C1 segment of cervical spinal cord (tissue), 14 donors: Measurements from ENCODE around the gene TOP3A.
"Not testable (repeated sequence)": the region's sequence is repeated elsewhere in the genome, so short reads cannot be mapped to it uniquely, and the experiment has no call there.

Experiments
- DNase-seq, 14 donors: peaks; one replicate each; lab custom pipeline; 2025; lab: John Stamatoyannopoulos, UW

Gene TOP3A

DNA sequence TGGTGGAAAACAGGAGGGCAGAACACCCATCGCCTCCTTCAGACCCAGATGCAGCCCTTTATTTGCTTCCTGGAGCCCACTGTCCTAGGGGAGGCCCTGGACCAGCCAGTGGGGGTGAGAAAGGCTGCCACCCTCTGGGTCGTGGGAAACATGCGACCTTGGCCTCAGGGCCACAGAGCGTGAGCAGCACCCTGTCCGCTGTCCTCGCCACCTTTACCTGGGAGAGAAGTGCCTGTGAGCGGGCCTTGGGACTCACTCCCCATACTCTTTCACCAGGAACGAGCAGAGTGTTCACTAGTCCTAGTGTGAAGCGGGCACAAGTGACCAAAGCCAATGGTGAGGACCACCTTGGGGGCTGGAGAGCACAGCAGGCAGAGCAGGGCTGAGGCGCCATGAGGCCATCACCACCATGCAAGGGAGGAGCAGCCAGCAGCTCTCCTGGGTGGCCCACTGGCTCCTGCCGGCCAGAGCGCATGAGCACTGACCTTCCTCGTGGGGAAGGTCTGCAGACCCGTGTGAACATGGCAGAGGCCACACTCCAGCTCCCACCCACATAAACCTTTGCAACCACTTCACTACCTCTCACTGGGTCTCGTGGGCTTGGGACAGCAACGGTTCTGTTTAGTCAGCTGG, 8.8 kb upstream of the TOP3A start:
- DNase-seq: no peak

- no peak for DNase-seq
Observed at GRCh38 chr17:18323007-18323406, 8.2 kb upstream of the TOP3A start.

GRCh38 chr17:18322522-18322921, 7.7 kb upstream of the TOP3A start:
- DNase-seq: no peak

DNA sequence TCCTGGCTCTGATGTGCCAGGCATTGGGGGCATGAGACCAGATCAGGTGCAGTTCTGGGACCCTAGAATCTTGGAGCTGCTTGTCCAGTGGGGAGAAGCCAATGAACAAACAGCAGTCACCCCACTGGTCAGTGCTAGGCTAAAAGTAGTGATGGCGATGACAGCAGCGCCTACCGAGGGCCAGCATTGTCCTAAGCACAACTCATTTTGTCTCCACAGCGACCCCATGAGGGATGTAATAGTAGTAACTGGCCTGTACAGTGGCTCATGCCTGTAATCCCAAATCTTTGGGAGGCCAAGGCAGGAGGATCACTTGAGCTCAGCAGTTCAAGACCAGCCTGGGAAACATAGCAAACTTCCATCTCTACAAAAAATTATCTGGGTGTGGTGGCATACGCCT, 6.5 kb upstream of the TOP3A start:
- no peak for DNase-seq

DNA sequence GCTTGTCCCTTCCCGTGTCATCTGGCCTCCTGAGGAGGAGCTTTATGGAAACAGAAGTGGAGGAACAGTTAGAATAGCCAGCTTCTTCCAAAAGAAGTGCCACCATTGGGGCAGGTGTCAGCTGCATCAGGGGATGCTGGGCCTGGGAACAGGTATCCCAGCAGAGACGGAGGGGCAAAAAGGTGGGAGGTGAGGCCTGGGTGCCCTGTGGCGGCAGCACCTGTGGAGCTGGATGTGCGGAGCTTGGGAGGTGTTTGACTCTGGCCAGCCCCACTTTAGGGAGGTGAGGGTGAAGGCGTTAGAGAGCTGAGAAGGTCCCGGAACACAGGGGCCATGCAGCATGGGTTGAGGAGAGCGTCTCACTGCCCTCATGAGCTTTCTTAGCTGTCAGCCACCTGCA, 5.5 kb upstream of the TOP3A start:
- no peak for DNase-seq

DNA sequence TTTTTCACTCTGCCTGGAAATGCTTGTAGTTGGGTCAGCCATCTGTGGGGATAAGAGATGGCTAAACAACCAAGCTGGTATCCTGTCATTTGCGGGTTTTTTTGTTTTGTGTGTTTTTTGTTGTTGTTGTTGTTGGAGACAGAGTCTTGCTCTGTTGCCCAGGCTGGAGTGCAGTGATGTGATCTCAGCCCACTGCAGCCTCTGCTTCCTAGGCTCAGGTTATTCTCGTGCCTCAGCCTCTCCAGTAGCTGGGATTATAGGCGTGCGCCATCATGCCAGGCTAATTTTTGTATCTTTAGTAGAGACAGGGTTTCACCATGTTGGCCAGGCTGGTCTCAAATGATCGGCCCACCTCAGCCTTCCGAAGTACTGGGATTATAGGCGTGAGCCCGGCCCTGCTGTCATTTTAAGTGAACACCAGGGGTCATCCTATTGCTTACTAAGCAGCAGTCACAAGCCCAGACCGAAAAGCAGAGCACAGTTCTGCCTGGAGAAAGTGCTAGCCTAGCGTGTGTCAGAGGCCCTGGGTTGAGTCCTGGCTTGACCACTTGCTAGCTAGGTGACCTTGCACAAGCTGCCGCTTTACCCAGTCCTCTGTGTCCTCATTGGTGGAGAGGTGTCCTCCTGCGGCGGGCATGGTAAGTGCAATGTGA, 4.9 kb upstream of the TOP3A start:
- DNase-seq: peak in 1 of 14 donors; percentile 40

- DNase-seq: no peak
Observed at GRCh38 chr17:18318771-18319450, 4.1 kb upstream of the TOP3A start.

- DNase-seq: no peak
Observed at GRCh38 chr17:18318117-18318516, 3.3 kb upstream of the TOP3A start.

GRCh38 chr17:18315961-18316360, 1.2 kb upstream of the TOP3A start:
- no peak for DNase-seq

DNA sequence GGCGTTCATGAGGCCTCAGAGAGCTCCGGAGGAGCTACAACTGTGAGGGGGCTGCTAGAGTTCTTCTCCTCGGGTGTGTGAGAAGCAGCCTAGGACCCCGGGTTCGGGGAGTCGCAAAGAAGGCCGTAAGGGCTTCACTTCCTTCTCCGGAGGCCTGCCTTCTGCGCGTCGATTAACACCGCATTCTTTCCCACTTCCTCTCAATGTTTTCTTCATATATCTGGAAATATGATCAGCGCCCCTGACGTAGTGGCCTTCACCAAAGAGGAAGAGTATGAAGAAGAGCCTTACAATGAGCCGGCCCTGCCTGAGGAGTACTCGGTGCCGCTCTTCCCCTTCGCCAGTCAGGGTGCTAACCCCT, 748 bp upstream of the TOP3A start:
- DNase-seq: no peak

GRCh38 chr17:18314059-18314730, 599 bp downstream of the TOP3A start:
- DNase-seq: peak in 1 of 14 donors; percentile 36

DNA sequence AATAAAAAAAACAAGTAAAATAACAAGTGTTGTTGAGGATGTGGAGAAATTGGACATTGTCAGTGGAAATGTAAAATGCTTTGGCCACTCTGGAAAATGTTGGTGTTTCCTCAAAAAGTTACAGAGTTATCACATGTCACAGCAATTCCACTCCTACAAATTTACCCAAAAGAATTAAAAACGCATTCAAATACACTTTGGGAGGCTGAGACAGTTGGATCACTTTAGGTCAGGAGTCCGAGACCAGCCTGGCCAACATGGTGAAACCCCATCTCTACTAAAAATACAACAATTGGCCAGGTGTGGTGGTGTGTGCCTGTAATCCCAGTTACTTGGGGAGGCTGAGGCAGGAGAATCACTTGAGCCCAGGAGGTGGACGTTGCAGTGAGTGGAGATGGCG, 5.6 kb downstream of the TOP3A start:
- no peak for DNase-seq

GRCh38 chr17:18303206-18303605, 11.6 kb downstream of the TOP3A start:
- not testable (repeated sequence) for DNase-seq

GRCh38 chr17:18300725-18301480, 13.9 kb downstream of the TOP3A start:
- DNase-seq: no peak

DNA sequence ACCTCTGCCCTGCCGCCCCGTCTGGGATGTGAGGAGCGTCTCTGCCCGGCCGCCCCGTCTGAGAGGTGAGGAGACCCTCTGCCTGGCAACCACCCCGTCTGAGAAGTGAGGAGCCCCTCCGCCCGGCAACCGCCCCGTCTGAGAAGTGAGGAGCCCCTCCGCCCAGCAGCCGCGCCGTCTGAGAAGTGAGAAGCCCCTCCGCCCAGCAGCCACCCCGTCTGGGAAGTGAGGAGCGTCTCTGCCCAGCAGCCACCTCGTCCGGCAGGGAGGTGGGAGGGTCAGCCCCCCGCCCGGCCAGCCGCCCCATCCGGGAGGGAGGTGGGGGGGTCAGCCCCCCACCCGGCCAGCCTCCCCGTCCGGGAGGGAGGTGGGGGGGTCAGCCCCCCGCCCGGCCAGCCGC, 16.7 kb downstream of the TOP3A start:
- DNase-seq: not testable (repeated sequence)

GRCh38 chr17:18291718-18292540, 22.9 kb downstream of the TOP3A start:
- no peak for DNase-seq

DNA sequence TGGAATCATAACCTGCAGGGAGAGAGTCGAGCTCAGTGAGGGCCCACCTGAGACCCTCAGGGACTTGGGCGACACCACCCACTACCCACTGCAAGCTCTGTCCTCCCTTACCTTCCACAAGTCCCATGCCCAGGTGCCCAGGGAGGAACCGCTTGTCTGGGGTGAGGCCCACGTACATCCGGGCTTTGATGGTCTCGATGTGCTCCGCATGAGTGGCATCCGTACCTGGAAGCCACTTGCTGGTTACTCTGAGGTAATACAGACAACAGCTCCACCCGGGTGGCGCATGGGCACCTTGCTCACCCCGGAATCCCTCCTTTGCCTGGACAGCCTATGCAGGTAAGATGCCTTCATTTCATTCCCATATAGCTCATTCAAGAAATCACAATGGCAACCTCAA, 29.5 kb downstream of the TOP3A start:
- DNase-seq: no peak

- DNase-seq: no peak
Observed at GRCh38 chr17:18281788-18282187, 33.0 kb downstream of the TOP3A start.

DNA sequence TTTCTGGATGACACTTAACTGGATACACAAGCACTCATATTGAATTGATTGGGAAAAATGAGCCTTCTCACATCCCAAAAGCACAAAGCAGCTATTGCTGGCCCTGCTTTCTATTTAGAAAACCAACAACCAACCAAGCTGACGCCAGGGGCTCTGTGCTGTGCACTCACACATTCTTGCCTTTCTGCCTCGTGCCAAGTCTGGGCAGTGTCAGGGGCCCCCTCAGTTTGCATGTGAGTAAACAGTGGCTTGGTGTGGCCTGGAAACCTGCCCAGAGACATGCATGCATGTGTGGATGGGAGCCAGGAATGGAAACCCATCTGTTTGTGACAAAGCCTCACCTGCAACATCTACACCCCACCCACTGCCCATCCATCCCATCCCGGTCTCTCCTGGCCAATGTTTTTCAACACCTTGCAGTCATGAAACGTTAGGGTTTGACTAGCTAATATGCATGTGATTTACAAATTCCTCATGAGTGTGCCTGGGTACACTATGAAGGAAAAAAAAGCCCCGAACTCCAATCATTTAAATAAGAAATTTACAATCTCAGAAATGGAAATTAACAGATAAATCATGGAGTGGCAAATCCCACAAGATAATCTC, 33.9 kb downstream of the TOP3A start:
- DNase-seq: no peak

DNA sequence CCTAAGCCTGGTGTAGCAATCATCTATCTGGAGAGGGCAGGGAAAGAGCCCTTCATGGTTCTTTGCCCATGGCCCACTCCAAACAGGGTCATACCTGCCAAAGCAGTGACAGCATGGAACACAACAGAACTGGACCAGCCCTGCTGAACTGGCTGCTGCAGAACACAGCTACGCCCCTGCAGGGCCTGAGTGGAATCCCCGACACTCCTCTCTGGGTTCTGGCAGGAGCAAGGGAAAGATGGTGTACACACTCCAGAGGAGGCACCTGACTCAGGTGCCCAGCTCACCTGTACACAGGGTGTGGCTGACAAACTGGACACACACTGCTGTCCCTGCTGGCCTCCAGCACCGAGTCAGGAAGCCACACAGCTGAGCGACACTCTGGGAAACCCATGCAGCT, 34.5 kb downstream of the TOP3A start:
- DNase-seq: no peak

DNA sequence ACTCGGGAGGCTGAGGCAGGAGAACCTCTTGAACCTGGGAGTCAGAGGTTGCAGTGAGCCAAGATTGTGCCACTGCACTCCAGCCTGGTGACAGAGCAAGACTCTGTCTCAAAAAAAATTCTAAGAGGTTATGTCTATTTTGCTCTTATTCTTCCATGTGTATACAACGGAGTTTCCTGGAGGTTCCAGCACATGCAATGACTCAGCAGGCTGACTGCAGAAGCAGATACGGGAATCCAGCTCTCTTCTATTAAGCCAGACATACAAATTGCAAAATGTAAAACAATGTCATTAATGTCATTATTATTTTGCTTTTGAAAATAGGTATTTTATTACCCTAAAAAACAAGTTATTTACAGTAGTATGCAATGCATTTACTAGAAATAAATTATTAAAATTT, 35.9 kb downstream of the TOP3A start:
- no peak for DNase-seq
